ENCODE results near the gene SH3RF1. TPM values are rescaled to one million over a fixed set of nuclear protein-coding genes. Genes with fewer than 3 reads are reported as not detected.

The SH3RF1 gene
- 10 to 100 TPM in 3 of 4 donors, 1 to 10 TPM in 1; 5.9 to 41.2 (median 15.0) TPM for total RNA-seq

DNA sequence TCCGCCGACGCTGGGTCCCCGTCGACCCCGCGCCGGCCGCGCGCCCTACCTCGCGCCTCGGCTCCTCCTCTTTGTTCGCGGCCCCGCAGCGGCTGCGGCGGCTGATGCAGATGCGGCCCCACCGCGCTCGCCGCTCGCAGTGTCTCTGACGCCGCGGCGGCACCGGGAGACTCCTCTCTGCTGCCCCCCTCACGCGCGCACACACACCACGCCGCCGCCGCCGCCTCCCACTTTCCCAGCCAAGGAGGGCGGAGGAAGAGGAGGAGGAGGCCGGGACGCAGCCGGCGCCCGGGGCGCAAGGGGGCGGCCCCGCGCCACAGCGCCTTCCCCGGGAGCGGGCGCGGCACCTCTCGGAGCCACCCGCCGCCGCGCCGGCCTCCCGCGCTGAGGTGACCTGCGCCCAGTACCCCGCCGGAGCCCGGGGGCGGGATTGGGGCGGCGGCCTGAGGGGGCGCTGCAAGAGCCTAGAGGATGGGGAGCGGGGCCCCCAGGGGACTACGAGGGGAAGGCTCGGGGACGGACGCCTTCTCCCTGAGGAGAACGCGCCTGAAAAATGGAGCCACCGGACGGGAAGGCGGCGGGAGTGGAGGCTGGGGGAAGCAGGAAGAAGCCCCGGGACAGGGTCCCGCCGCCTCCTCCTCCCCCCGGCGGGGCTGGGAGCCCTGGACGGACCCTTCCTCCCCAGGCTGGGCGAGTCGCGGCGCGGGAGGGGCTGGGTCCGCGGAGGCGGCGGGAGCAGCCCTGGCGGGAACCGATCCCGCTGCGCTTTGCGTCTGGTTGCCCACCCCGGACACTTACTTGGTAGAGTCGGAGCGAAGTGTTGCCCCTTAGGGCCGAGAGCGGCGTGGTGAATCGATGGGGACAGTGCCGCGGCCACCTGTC is at the start of gene SH3RF1:
SH3RF1 (minus strand) TSS at position 147 of the 882 bp plus-strand sequence. CDS start 1,744 bp downstream, outside the sequence.
- Histone ChIP-seq H3K4me1 (peaks cover 0 to 6% of the 10 kb centered on the region in 2 donors), H3K27me3 (no peaks in the 10 kb centered on the region), H3K4me3 (peak within 1 kb of the TSS; percentile 66 to 71), H3K9me3 (no peaks in the 10 kb centered on the region), H3K27ac (peak within 1 kb of the TSS; percentile 87 to 92), H3K36me3 (no peaks in the 10 kb centered on the region)
- peak; percentile 90 for DNase-seq
- TF ChIP-seq POLR2A (IDR thresholded peaks at IDR 0.05), result peak; percentile 74 to 95
- TF ChIP-seq, protein P1, sequence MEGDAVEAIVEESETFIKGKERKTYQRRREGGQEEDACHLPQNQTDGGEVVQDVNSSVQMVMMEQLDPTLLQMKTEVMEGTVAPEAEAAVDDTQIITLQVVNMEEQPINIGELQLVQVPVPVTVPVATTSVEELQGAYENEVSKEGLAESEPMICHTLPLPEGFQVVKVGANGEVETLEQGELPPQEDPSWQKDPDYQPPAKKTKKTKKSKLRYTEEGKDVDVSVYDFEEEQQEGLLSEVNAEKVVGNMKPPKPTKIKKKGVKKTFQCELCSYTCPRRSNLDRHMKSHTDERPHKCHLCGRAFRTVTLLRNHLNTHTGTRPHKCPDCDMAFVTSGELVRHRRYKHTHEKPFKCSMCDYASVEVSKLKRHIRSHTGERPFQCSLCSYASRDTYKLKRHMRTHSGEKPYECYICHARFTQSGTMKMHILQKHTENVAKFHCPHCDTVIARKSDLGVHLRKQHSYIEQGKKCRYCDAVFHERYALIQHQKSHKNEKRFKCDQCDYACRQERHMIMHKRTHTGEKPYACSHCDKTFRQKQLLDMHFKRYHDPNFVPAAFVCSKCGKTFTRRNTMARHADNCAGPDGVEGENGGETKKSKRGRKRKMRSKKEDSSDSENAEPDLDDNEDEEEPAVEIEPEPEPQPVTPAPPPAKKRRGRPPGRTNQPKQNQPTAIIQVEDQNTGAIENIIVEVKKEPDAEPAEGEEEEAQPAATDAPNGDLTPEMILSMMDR (IDR thresholded peaks at IDR 0.05), result peak in 3 of 4 experiments; percentile 27 to 55 (median 41)
- intact Hi-C loops (cut with DNase I; ENCODE audit: low total_unique reads), result loop anchor here (10.0 kb wide), 1 partner anchor 256 kb away; the partner anchor contains the start of gene CBR4

DNA sequence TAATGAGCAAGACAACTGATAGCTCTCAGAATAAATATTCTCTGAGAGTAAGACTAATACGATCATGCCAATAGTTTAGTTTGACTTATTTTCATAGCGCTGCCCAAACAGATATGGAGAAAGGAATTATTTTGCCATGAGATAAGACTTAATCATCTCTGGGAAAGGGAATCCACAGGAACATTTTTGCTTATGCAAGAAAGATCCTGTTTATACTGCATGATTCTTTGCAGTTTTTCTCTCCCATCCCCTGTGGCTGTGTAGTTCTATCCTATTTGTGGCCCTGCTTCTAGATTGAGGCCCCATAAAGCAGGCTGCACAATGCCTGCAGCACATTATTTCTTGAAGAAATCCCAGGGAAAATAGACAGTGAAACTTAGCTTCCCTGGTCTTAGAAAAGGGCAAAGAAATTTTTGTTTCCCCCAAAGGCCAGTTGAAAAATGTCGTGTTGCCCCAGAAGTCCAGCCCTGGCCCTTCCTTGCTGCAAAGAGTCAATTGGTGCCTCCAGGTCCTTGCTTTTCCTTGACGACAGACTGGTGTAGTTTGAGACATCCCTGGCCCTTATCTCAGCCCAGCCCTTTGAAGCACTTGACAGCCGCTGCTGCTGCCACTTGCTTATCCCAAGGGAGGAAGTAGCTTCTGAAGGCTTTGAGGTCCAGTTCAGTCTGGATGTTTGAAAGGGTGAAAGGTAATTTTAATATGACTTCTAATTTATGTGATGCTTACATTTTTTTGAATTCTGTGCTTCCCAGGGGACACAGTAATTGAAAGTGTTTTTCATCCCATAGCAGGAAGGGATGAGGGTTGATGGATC is 45.0 kb upstream of the SH3RF1 start:
- H3K27ac ChIP-seq, result no peak overlapping the region

DNA sequence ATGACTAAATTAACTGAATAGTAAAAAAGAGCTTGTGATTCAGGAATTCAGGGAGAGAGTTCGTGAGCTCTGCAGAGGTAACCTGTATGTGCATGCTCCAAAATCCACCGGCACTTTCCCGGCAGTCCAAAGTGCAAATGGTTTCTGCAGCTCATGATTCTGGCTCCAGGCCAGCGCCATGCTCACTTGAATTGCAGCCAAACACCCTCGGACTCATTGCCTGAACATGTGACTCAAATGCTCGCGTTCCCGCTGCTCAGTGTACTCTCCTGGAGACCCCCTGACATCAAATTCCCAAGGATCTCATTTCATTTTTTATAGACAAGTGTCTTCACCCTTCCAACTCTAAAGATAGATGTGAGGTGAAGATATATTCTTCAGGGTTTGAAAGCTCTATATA is 44.1 kb upstream of the SH3RF1 start:
- Histone ChIP-seq H3K27ac (no peak overlapping the region), H3K4me3 (no peak overlapping the region)

More for the DNA sequence above, 45.0 kb upstream of the SH3RF1 start:
- H3K4me1 ChIP-seq, result no peaks in the 10 kb centered on the region
- intact Hi-C loops (cut with DNase I; ENCODE audit: low total_unique reads), result no loop called here
- H3K27me3 ChIP-seq, result no peaks in the 10 kb centered on the region
- no peak for DNase-seq
- no peaks in the 10 kb centered on the region for H3K9me3 ChIP-seq
- no peak overlapping the region for H3K4me3 ChIP-seq
- no peaks in the 10 kb centered on the region for H3K36me3 ChIP-seq
- no peak for TF ChIP-seq POLR2A (IDR thresholded peaks at IDR 0.05)
- TF ChIP-seq, protein P1 (IDR thresholded peaks at IDR 0.05), result no peak

DNA sequence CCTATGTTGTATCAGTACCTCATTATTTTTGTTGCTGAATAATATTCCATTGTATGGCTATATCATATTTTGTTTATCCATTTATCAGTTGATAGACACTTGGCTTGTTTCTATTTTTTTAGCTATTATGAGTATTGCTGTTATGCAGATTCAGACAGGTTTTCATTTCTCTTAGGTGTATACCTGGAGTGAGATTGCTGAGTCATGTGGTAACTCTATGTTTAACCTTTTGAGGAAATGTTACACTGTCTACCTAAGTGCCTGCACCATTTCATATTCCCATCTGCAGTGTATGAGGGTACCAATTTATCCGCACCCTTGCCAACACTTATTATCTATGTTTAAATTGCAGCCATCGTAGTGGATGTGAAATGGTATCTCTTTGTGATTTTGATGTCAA is 43.0 kb upstream of the SH3RF1 start:
- TF ChIP-seq, protein P1 (IDR thresholded peaks at IDR 0.05), result no peak
- TF ChIP-seq POLR2A (IDR thresholded peaks at IDR 0.05), result no peak
- intact Hi-C loops (cut with DNase I; ENCODE audit: low total_unique reads), result no loop called here
- H3K36me3 ChIP-seq, result no peaks in the 10 kb centered on the region
- no peaks in the 10 kb centered on the region for H3K4me1 ChIP-seq
- no peak overlapping the region for H3K4me3 ChIP-seq
- no peaks in the 10 kb centered on the region for H3K27me3 ChIP-seq
- no peak overlapping the region for H3K27ac ChIP-seq
- DNase-seq, result no peak
- H3K9me3 ChIP-seq, result no peaks in the 10 kb centered on the region

More for the DNA sequence above, 44.1 kb upstream of the SH3RF1 start:
- H3K9me3 ChIP-seq, result no peaks in the 10 kb centered on the region
- DNase-seq, result peak; percentile 21 to 39
- no peaks in the 10 kb centered on the region for H3K36me3 ChIP-seq
- intact Hi-C loops (cut with DNase I; ENCODE audit: low total_unique reads), result no loop called here
- TF ChIP-seq, protein P1 (IDR thresholded peaks at IDR 0.05), result no peak
- no peak for TF ChIP-seq POLR2A (IDR thresholded peaks at IDR 0.05)
- H3K27me3 ChIP-seq, result no peaks in the 10 kb centered on the region
- H3K4me1 ChIP-seq, result no peaks in the 10 kb centered on the region

Data from uterus (tissue), 4 donors.